GM12875 (cell line): ENCODE results near the gene FGF9.

Experiments
- H3K4me3 ChIP-seq: one replicate; pipeline ENCODE4 v1.5.1; 2011; ENCODE audit warnings: low read depth, low read length, control low read depth
- CTCF ChIP-seq: IDR thresholded peaks from 2 replicates; pipeline ENCODE4 v1.5.1; 2011; ENCODE audit warnings: low read depth, mild to moderate bottlenecking, control low read depth, inconsistent platforms, low read length, moderate library complexity, borderline replicate concordance; ENCODE audit not compliant: insufficient read depth

The FGF9 gene

GRCh38 chr13:21670006-21670882, 629 bp upstream of the FGF9 start:
- peak overlapping the region; percentile 51 for H3K4me3 ChIP-seq
- TF ChIP-seq CTCF: 0 out of 2 replicates have a peak, but pooled peaks have one; percentile 14

GRCh38 chr13:21671620-21672286, 880 bp downstream of the FGF9 start:
- no peak overlapping the region for H3K4me3 ChIP-seq
- TF ChIP-seq CTCF: no peak

- no peak overlapping the region for H3K4me3 ChIP-seq
- no peak for TF ChIP-seq CTCF
These were observed 1.4 kb downstream of the FGF9 start for GRCh38 chr13:21672287-21672680.

GRCh38 chr13:21672796-21673538, 2.1 kb downstream of the FGF9 start:
- no peak for TF ChIP-seq CTCF
- peak overlapping the region; percentile 53 for H3K4me3 ChIP-seq

- no peak for TF ChIP-seq CTCF
- H3K4me3 ChIP-seq: peak overlapping the region; percentile 53
These were observed 2.6 kb downstream of the FGF9 start for GRCh38 chr13:21673539-21673788.

GRCh38 chr13:21673789-21674489, 3.1 kb downstream of the FGF9 start:
- no peak for TF ChIP-seq CTCF
- H3K4me3 ChIP-seq: peak overlapping the region; percentile 53
